GM18873 (cell line): ENCODE data around the gene PTPN4.

Experiments
- ATAC-seq: cut with Tn5 transposase; IDR thresholded peaks from one replicate; pipeline ENCODE4 v1.9.1; 2021; ENCODE audit warnings: mild to moderate bottlenecking, moderate library complexity, moderate number of reproducible peaks; ENCODE audit not compliant: unreplicated experiment, low FRiP score

The PTPN4 gene

GRCh38 chr2:119849838-119850565, 90.3 kb downstream of the PTPN4 start:
- ATAC-seq = no peak

GRCh38 chr2:119852214-119852613, 92.5 kb downstream of the PTPN4 start:
- no peak for ATAC-seq

- no peak for ATAC-seq
Measured at GRCh38 chr2:119853777-119854399, 94.2 kb downstream of the PTPN4 start.

- no peak for ATAC-seq
Measured at GRCh38 chr2:119856469-119856901, 96.8 kb downstream of the PTPN4 start.

- ATAC-seq = no peak
Measured at GRCh38 chr2:119857742-119858141, 98.0 kb downstream of the PTPN4 start.

- ATAC-seq = no peak
Measured at GRCh38 chr2:119859528-119859927, 99.8 kb downstream of the PTPN4 start.

GRCh38 chr2:119860924-119861323, 101.2 kb downstream of the PTPN4 start:
- ATAC-seq = no peak

GRCh38 chr2:119862127-119862889, 102.6 kb downstream of the PTPN4 start:
- ATAC-seq = peak; percentile 82

GRCh38 chr2:119864318-119864717, 104.6 kb downstream of the PTPN4 start:
- no peak for ATAC-seq

GRCh38 chr2:119871725-119872124, 112.0 kb downstream of the PTPN4 start:
- no peak for ATAC-seq

- no peak for ATAC-seq
Measured at GRCh38 chr2:119873350-119874315, 113.9 kb downstream of the PTPN4 start.

- no peak for ATAC-seq
Measured at GRCh38 chr2:119879502-119879901, 119.8 kb downstream of the PTPN4 start.

- no peak for ATAC-seq
Measured at GRCh38 chr2:119888680-119889079, 129.0 kb downstream of the PTPN4 start.

GRCh38 chr2:119897736-119898395, 138.1 kb downstream of the PTPN4 start:
- no peak for ATAC-seq

- no peak for ATAC-seq
Measured at GRCh38 chr2:119901013-119901412, 141.3 kb downstream of the PTPN4 start.

- ATAC-seq = no peak
Measured at GRCh38 chr2:119910566-119910965, 150.8 kb downstream of the PTPN4 start.

- no peak for ATAC-seq
Measured at GRCh38 chr2:119914266-119914665, 154.5 kb downstream of the PTPN4 start.

GRCh38 chr2:119921825-119922224, 162.1 kb downstream of the PTPN4 start:
- ATAC-seq = no peak

- no peak for ATAC-seq
Measured at GRCh38 chr2:119922699-119923098, 163.0 kb downstream of the PTPN4 start.

GRCh38 chr2:119929537-119929936, 169.8 kb downstream of the PTPN4 start:
- ATAC-seq = no peak
